ENCODE measurements around the gene CACNG7. TPM values are rescaled to one million over a fixed set of nuclear protein-coding genes. Genes with fewer than 3 reads are reported as not detected.

CACNG7 gene
- total and polyA plus RNA-seq, 3 experiments from 2014 or later, result not detected

- Histone ChIP-seq H3K27me3 (ENCODE audit: insufficient read depth, low read length, poor library complexity, severe bottlenecking) (peaks cover 6% of the 10 kb centered on the region), H3K4me1 (ENCODE audit: insufficient read depth, low read length) (no peaks in the 10 kb centered on the region), H3K4me3 (ENCODE audit: low read length) (no peak overlapping the region), H3K36me3 (ENCODE audit: insufficient read depth, low read length) (no peaks in the 10 kb centered on the region), H3K9me3 (ENCODE audit: low read length) (no peaks in the 10 kb centered on the region), H3K27ac (ENCODE audit: low read depth, low read length) (no peak overlapping the region)
- H3K36me3 Mint-ChIP-seq, result no peaks in the 10 kb centered on the region
- no peak overlapping the region for H3K4me3 Mint-ChIP-seq
- peaks cover 0 to 2% (median 0%) of the 10 kb centered on the region in 5 donors for H3K9me3 Mint-ChIP-seq
- peaks cover 0 to 9% (median 5%) of the 10 kb centered on the region in 3 donors for H3K4me1 Mint-ChIP-seq
- ChIA-PET POLR2A (no interaction called here), CTCF (interaction anchor here (1.1 kb wide), 1 partner anchor 126 kb away, joined by 3 read pairs; no protein-coding TSS in a partner anchor)
- no peak overlapping the region for H3K27ac Mint-ChIP-seq
- no peak for DNase-seq
- peaks cover 28 to 70% of the 10 kb centered on the region in 2 donors for H3K27me3 Mint-ChIP-seq
Measured at GRCh38 chr19:53898636-53899341, 10.3 kb upstream of the CACNG7 start.

- ChIA-PET POLR2A (no interaction called here), CTCF (no interaction called here)
- peak overlapping the region in 1 of 8 donors; percentile 21 for H3K27ac Mint-ChIP-seq
- Histone ChIP-seq H3K36me3 (ENCODE audit: insufficient read depth, low read length) (no peaks in the 10 kb centered on the region), H3K4me3 (ENCODE audit: low read length) (no peak overlapping the region), H3K27me3 (ENCODE audit: insufficient read depth, low read length, poor library complexity, severe bottlenecking) (peaks cover 6% of the 10 kb centered on the region), H3K9me3 (ENCODE audit: low read length) (no peaks in the 10 kb centered on the region), H3K27ac (ENCODE audit: low read depth, low read length) (no peak overlapping the region), H3K4me1 (ENCODE audit: insufficient read depth, low read length) (no peaks in the 10 kb centered on the region)
- no peaks in the 10 kb centered on the region for H3K36me3 Mint-ChIP-seq
- H3K27me3 Mint-ChIP-seq, result peaks cover 25 to 73% of the 10 kb centered on the region in 2 donors
- peaks cover 8 to 23% (median 11%) of the 10 kb centered on the region in 3 donors for H3K4me1 Mint-ChIP-seq
- no peak for DNase-seq
- peaks cover 0 to 2% (median 0%) of the 10 kb centered on the region in 5 donors for H3K9me3 Mint-ChIP-seq
- H3K4me3 Mint-ChIP-seq, result no peak overlapping the region
Measured at GRCh38 chr19:53900191-53900860, 8.8 kb upstream of the CACNG7 start.

- H3K36me3 ChIP-seq (ENCODE audit: insufficient read depth, low read length), result no peaks in the 10 kb centered on the region
- no peaks in the 10 kb centered on the region for H3K9me3 ChIP-seq (ENCODE audit: low read length)
- H3K27ac ChIP-seq (ENCODE audit: low read depth, low read length), result no peak overlapping the region
- Mint-ChIP-seq H3K9me3 (peaks cover 0 to 3% (median 0%) of the 10 kb centered on the region in 5 donors), H3K27me3 (peaks cover 25 to 72% of the 10 kb centered on the region in 2 donors), H3K27ac (peak overlapping the region in 2 of 8 donors; percentile 17 to 52), H3K4me3 (peak overlapping the region in 1 of 7 donors; percentile 24), H3K36me3 (peaks cover 0 to 2% (median 0%) of the 10 kb centered on the region in 3 donors), H3K4me1 (peaks cover 24 to 46% (median 29%) of the 10 kb centered on the region in 3 donors)
- CTCF ChIA-PET, result no interaction called here
- peaks cover 17% of the 10 kb centered on the region for H3K4me1 ChIP-seq (ENCODE audit: insufficient read depth, low read length)
- H3K27me3 ChIP-seq (ENCODE audit: insufficient read depth, low read length, poor library complexity, severe bottlenecking), result peaks cover 22% of the 10 kb centered on the region
- no peak overlapping the region for H3K4me3 ChIP-seq (ENCODE audit: low read length)
- POLR2A ChIA-PET, result no interaction called here
- peak in 4 of 5 donors; percentile 26 to 65 (median 46) for DNase-seq
Measured at GRCh38 chr19:53903055-53903680, 5.9 kb upstream of the CACNG7 start.

DNA sequence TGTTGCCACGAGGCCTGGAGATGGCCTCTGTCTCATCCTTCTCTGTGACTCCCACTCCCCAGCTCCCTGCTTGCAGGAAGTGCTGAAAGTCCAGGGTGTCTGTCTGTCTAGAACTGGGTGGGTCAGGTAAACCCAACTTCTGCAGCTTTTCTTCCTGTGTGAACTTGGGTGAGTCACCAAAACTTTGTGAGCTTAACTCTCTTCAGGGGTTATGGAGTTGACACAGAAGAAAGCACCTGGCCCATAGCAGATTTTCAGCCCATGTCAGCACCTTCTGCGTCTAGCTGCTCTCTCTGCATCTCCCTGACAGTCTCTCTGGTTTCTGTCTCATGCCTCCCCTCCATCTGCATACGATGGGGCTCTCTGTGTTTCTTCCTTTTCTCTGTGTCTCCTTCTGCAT lies 4.2 kb upstream of the CACNG7 start:
- CTCF ChIA-PET, result interaction anchor here (0.6 kb wide), 1 partner anchor 106 kb away, joined by 3 read pairs; no protein-coding TSS in a partner anchor
- Histone ChIP-seq H3K4me3 (ENCODE audit: low read length) (no peak overlapping the region), H3K4me1 (ENCODE audit: insufficient read depth, low read length) (peaks cover 18% of the 10 kb centered on the region), H3K9me3 (ENCODE audit: low read length) (no peaks in the 10 kb centered on the region), H3K36me3 (ENCODE audit: insufficient read depth, low read length) (no peaks in the 10 kb centered on the region), H3K27me3 (ENCODE audit: insufficient read depth, low read length, poor library complexity, severe bottlenecking) (peaks cover 32% of the 10 kb centered on the region), H3K27ac (ENCODE audit: low read depth, low read length) (no peak overlapping the region)
- DNase-seq, result no peak
- peaks cover 0 to 2% (median 0%) of the 10 kb centered on the region in 3 donors for H3K36me3 Mint-ChIP-seq
- H3K27me3 Mint-ChIP-seq, result peaks cover 32 to 71% of the 10 kb centered on the region in 2 donors
- POLR2A ChIA-PET, result no interaction called here
- peak overlapping the region in 1 of 7 donors; percentile 5 for H3K4me3 Mint-ChIP-seq
- H3K27ac Mint-ChIP-seq, result peak overlapping the region in 1 of 8 donors; percentile 18
- peaks cover 0 to 3% (median 0%) of the 10 kb centered on the region in 5 donors for H3K9me3 Mint-ChIP-seq
- peaks cover 29 to 48% (median 35%) of the 10 kb centered on the region in 3 donors for H3K4me1 Mint-ChIP-seq

- Histone ChIP-seq H3K4me1 (ENCODE audit: insufficient read depth, low read length) (peaks cover 18% of the 10 kb centered on the region), H3K4me3 (ENCODE audit: low read length) (no peak overlapping the region), H3K36me3 (ENCODE audit: insufficient read depth, low read length) (no peaks in the 10 kb centered on the region), H3K9me3 (ENCODE audit: low read length) (no peaks in the 10 kb centered on the region), H3K27me3 (ENCODE audit: insufficient read depth, low read length, poor library complexity, severe bottlenecking) (peaks cover 32% of the 10 kb centered on the region), H3K27ac (ENCODE audit: low read depth, low read length) (no peak overlapping the region)
- H3K27ac Mint-ChIP-seq, result peak overlapping the region in 2 of 8 donors; percentile 50 to 77
- peaks cover 33 to 53% (median 36%) of the 10 kb centered on the region in 3 donors for H3K4me1 Mint-ChIP-seq
- peaks cover 0 to 3% (median 2%) of the 10 kb centered on the region in 5 donors for H3K9me3 Mint-ChIP-seq
- peaks cover 0 to 2% (median 0%) of the 10 kb centered on the region in 3 donors for H3K36me3 Mint-ChIP-seq
- peaks cover 41 to 72% of the 10 kb centered on the region in 2 donors for H3K27me3 Mint-ChIP-seq
- no peak for DNase-seq
- CTCF ChIA-PET, result no interaction called here
- POLR2A ChIA-PET, result no interaction called here
- peak overlapping the region in 1 of 7 donors; percentile 53 for H3K4me3 Mint-ChIP-seq
Measured at GRCh38 chr19:53905787-53906186, 3.3 kb upstream of the CACNG7 start.

DNA sequence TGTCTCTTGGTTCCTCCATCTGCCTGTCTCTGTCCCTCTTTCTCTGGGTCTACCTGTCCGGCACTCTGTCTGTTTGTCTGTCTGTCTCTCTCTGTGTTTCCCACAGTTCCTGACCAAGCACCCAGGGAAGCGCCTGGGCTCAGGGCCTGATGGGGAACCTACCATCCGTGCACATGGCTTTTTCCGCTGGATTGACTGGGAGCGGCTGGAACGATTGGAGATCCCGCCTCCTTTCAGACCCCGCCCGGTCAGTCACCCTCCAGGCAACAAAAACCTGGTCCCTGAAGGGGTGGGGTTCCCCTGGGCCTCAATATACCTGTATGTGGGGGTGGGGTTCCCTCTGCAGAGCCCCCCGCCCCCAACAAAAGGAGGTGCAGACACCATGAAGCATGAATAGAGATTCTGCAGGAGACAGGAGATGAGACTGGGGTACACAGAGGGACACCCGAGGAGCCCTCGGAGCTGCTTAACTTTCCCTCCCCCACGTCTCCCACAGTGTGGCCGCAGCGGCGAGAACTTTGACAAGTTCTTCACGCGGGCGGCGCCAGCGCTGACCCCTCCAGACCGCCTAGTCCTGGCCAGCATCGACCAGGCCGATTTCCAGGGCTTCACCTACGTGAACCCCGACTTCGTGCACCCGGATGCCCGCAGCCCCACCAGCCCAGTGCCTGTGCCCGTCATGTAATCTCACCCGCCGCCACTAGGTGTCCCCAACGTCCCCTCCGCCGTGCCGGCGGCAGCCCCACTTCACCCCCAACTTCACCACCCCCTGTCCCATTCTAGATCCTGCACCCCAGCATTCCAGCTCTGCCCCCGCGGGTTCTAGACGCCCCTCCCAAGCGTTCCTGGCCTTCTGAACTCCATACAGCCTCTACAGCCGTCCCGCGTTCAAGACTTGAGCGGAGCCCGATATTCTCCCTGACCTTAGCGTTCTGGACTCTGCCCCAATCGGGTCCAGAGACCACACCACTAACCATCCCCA lies 2.6 kb upstream of the CACNG7 start:
- Mint-ChIP-seq H3K9me3 (peaks cover 0 to 3% (median 2%) of the 10 kb centered on the region in 5 donors), H3K27ac (peak overlapping the region in 3 of 8 donors; percentile 37 to 66 (median 50)), H3K4me1 (peaks cover 33 to 53% (median 36%) of the 10 kb centered on the region in 3 donors), H3K36me3 (peaks cover 0 to 2% (median 0%) of the 10 kb centered on the region in 3 donors), H3K27me3 (peaks cover 47 to 73% of the 10 kb centered on the region in 2 donors), H3K4me3 (peak overlapping the region in 3 of 7 donors; percentile 49 to 55 (median 49))
- H3K9me3 ChIP-seq (ENCODE audit: low read length), result no peaks in the 10 kb centered on the region
- no peak overlapping the region for H3K27ac ChIP-seq (ENCODE audit: low read depth, low read length)
- CTCF ChIA-PET, result interaction anchor here (0.6 to 1.0 kb wide), 2 partner anchors 15 to 24 kb away, joined by 3 to 4 read pairs; partner anchors contain the start of gene PRKCG
- POLR2A ChIA-PET, result no interaction called here
- H3K36me3 ChIP-seq (ENCODE audit: insufficient read depth, low read length), result no peaks in the 10 kb centered on the region
- no peak overlapping the region for H3K4me3 ChIP-seq (ENCODE audit: low read length)
- H3K4me1 ChIP-seq (ENCODE audit: insufficient read depth, low read length), result peaks cover 18% of the 10 kb centered on the region
- peaks cover 32% of the 10 kb centered on the region for H3K27me3 ChIP-seq (ENCODE audit: insufficient read depth, low read length, poor library complexity, severe bottlenecking)
- DNase-seq, result peak; percentile 54 to 69 (median 62)

- peaks cover 54 to 80% of the 10 kb centered on the region in 2 donors for H3K27me3 Mint-ChIP-seq
- peaks cover 0 to 3% (median 0%) of the 10 kb centered on the region in 5 donors for H3K9me3 Mint-ChIP-seq
- peak overlapping the region in 3 of 7 donors; percentile 41 to 57 (median 49) for H3K4me3 Mint-ChIP-seq
- H3K36me3 Mint-ChIP-seq, result peaks cover 0 to 2% (median 0%) of the 10 kb centered on the region in 3 donors
- DNase-seq, result no peak
- no peaks in the 10 kb centered on the region for H3K36me3 ChIP-seq (ENCODE audit: insufficient read depth, low read length)
- H3K9me3 ChIP-seq (ENCODE audit: low read length), result no peaks in the 10 kb centered on the region
- H3K4me3 ChIP-seq (ENCODE audit: low read length), result no peak overlapping the region
- peaks cover 33 to 53% (median 36%) of the 10 kb centered on the region in 3 donors for H3K4me1 Mint-ChIP-seq
- POLR2A ChIA-PET, result no interaction called here
- peaks cover 18% of the 10 kb centered on the region for H3K4me1 ChIP-seq (ENCODE audit: insufficient read depth, low read length)
- CTCF ChIA-PET, result interaction anchor here (0.6 to 1.0 kb wide), 2 partner anchors 15 to 25 kb away, joined by 3 to 4 read pairs; partner anchors contain the start of gene PRKCG
- H3K27ac Mint-ChIP-seq, result peak overlapping the region in 2 of 8 donors; percentile 57 to 66
- H3K27ac ChIP-seq (ENCODE audit: low read depth, low read length), result no peak overlapping the region
- peaks cover 35% of the 10 kb centered on the region for H3K27me3 ChIP-seq (ENCODE audit: insufficient read depth, low read length, poor library complexity, severe bottlenecking)
Measured at GRCh38 chr19:53907193-53907581, 1.9 kb upstream of the CACNG7 start.

Measured in CD8-positive, alpha-beta memory T cell (primary cell).